HTERT RPE-1 (cell line): ENCODE data around the gene SESN3.

ENCODE experiments used
- in situ Hi-C: fragments of 300-500 bp; cut with MboI; formaldehyde crosslinking; loops from 4 replicates; pipeline ENCODE4 v1.14.3; 2020; ENCODE audit warnings: low sequenced_read_pairs

The SESN3 gene

DNA sequence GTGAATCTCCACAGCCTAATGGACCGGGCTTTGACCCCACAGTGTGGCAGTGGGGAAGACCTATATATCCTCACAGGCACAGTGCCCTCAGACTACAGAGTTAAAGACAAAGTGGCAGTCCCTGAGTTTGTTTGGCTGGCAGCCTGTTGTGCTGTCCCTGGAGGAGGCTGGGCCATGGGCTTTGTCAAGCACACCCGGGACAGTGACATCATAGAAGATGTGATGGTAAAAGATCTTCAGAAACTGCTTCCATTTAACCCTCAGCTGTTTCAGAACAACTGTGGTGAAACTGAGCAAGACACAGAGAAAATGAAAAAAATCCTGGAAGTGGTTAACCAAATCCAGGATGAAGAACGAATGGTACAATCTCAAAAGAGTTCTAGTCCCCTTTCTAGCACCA is 102.4 kb downstream of the SESN3 start:
- in situ Hi-C loops = no loop called here

DNA sequence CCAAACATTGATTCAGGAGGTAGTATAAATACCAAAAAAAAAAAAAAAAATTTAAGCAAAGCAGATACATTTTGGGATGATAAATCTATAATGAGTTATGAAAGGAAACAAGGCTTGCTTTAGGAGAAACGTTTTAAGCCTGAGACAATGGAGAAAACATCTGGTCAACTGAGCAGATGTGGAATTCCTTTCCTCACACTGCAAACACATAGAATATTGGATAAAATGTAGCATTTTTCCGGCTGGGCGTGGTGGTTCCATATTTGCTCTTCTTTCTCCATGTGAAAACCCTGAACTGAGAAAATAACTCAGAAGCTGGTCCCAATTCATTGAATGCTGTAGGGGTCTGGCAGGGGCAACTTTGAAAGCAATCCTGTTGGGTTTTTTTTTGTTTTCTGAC is 107.4 kb downstream of the SESN3 start:
- in situ Hi-C loops = no loop called here

DNA sequence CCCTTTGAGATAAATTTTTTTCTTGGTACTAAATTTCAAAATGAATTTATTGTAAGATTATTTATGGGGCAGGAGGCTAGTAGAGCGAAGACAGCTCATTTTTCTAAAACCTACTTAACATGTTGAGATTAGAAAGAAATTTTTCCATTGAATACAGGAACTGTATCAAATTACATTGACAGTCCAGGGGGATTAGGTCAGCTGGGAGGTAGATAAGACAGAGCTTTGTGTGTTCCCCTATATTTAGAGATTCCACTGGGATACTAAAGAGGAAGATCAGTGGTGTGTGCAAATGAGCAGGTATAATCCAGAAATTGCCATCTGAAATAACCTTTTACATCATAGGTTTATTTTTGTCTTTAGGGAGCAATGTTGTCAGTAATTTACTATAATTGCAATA is 109.3 kb downstream of the SESN3 start:
- in situ Hi-C loops = no loop called here

DNA sequence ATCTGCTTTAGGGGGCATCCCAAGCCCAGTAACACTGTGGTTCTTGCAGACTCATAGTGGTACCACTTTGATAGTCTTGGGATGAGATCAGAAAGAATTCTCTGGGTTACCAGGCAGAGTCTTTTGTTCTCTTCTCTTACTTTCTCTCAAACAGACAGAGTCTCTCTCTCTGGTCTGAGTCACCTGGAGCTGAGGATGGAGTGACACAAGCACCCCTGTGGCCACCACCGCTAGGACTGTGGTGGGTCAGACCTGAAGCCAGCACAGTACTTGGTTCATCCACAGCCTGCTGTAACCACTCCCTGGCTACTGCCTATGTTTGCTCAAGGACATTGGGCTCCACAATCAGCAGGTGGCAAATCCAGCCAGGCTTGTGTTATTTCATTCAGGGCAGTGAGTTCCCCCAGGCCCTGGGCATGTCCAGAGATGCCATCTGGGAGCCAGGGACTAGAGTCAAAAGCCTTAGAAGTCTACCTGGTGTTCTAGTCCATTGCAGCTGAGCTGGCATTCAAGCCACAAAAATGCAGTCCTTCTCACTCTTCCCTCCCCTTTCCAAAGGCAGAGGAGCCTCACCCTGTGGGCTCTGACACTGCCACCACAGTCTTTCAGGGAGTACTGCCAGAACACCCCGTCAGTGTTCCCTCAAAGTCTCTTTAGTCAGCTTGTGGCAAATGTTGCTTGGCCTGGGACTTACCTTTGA is 111.5 kb downstream of the SESN3 start:
- in situ Hi-C loops = no loop called here

DNA sequence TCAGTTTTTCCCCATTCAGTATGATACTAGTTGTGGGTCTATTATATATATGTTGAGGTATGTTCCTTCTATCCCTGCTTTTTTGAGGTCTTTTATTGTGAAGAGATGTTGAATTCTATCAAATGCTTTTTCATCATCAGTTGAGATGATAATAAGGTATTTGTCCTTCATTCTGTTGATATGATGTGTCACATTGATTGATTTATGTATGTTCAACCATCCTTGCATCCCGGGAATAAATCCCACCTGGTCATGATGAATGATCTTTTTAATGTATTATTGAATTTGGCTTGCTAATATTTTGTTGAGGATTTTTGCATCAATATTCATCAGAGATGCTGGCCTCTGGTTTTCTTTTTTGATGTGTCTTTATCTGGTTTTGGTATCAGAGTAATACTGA is 115.4 kb downstream of the SESN3 start:
- in situ Hi-C loops = no loop called here
